HS-5 (cell line): ENCODE results near the gene SSTR1.
A peak's percentile ranks its signal among the peaks of the same experiment; 100 is the strongest.
"Not testable (repeated sequence)": the region's sequence is repeated elsewhere in the genome, so short reads cannot be mapped to it uniquely, and the experiment has no call there.

Experiments
- DNase-seq: peaks from one replicate; pipeline ENCODE4 v3.0.0-alpha.2; 2012; ENCODE audit warnings: low read depth

Gene SSTR1

GRCh38 chr14:38207736-38208617 is at the start of gene SSTR1:
Gene SSTR1, plus strand, starts transcription at chr14:38207904. Its CDS starts 1,486 bp downstream, at chr14:38209390.
- DNase-seq = no peak

GRCh38 chr14:38158468-38158867 is 49.2 kb upstream of the SSTR1 start:
- DNase-seq = no peak

- no peak for DNase-seq
Observed at GRCh38 chr14:38168416-38168815, 39.3 kb upstream of the SSTR1 start.

GRCh38 chr14:38171197-38171596 is 36.5 kb upstream of the SSTR1 start:
- DNase-seq = peak; percentile 43

GRCh38 chr14:38174711-38175110 is 33.0 kb upstream of the SSTR1 start:
- DNase-seq = no peak

- no peak for DNase-seq
Observed at GRCh38 chr14:38175658-38176057, 32.0 kb upstream of the SSTR1 start.

GRCh38 chr14:38176379-38176778 is 31.3 kb upstream of the SSTR1 start:
- DNase-seq = no peak

GRCh38 chr14:38184132-38184531 is 23.6 kb upstream of the SSTR1 start:
- DNase-seq = no peak

- no peak for DNase-seq
Observed at GRCh38 chr14:38185671-38186070, 22.0 kb upstream of the SSTR1 start.

- no peak for DNase-seq
Observed at GRCh38 chr14:38186216-38186615, 21.5 kb upstream of the SSTR1 start.

- no peak for DNase-seq
Observed at GRCh38 chr14:38187528-38187927, 20.2 kb upstream of the SSTR1 start.

- DNase-seq = no peak
Observed at GRCh38 chr14:38189930-38190726, 17.6 kb upstream of the SSTR1 start.

- not testable (repeated sequence) for DNase-seq
Observed at GRCh38 chr14:38190846-38191245, 16.9 kb upstream of the SSTR1 start.

- DNase-seq = not testable (repeated sequence)
Observed at GRCh38 chr14:38191491-38191890, 16.2 kb upstream of the SSTR1 start.

GRCh38 chr14:38197001-38197783 is 10.5 kb upstream of the SSTR1 start:
- peak; percentile 32 for DNase-seq

- DNase-seq = peak; percentile 28
Observed at GRCh38 chr14:38197784-38198335, 9.8 kb upstream of the SSTR1 start.

- no peak for DNase-seq
Observed at GRCh38 chr14:38198425-38198824, 9.3 kb upstream of the SSTR1 start.

GRCh38 chr14:38199076-38199475 is 8.6 kb upstream of the SSTR1 start:
- no peak for DNase-seq

GRCh38 chr14:38199739-38200138 is 8.0 kb upstream of the SSTR1 start:
- DNase-seq = peak; percentile 9

GRCh38 chr14:38201137-38201828 is 6.4 kb upstream of the SSTR1 start:
- DNase-seq = no peak

- no peak for DNase-seq
Observed at GRCh38 chr14:38202444-38203191, 5.1 kb upstream of the SSTR1 start.
